IMR-90 (cell line): ENCODE data around the gene TNK2. TPM values are rescaled to one million over a fixed set of nuclear protein-coding genes. Genes with fewer than 3 reads are reported as not detected.

ENCODE experiments used
- ATAC-seq: fragments of 200-7000 bp; cut with Tn5 transposase; 2 replicates; pipeline ENCODE4 v1.9.1; 2020; ENCODE audit warnings: low read depth, mild to moderate bottlenecking, moderate library complexity
- BruUV-seq: library from RNA; stranded (reverse); fragments of 400-500 nt; replicated peaks from 2 replicates; lab custom pipeline; 2021; lab: Mats Ljungman, UMichigan
- CTCF ChIA-PET: fragments of 300-600 bp; formaldehyde crosslinking; extraction: SDS; loops from one replicate; lab custom pipeline; 2021; ENCODE audit warnings: antibody characterized with exemption; lab: Yijun Ruan, JAX
- POLR2A ChIA-PET: fragments of 300-600 bp; sonication (Branson Sonifier 250); formaldehyde crosslinking; loops from one replicate; lab custom pipeline; 2022; ENCODE audit warnings: antibody characterized with exemption; ENCODE audit not compliant: unreplicated experiment; lab: Charles Lee
- DNase-seq: peaks from one replicate; pipeline ENCODE4 v3.0.0; 2013
- H2AFZ ChIP-seq: replicated peaks from 2 replicates; pipeline ENCODE3; 2013; ENCODE audit warnings: low read length, mild to moderate bottlenecking; ENCODE audit not compliant: poor library complexity
- H2AK5ac ChIP-seq: 2 replicates; pipeline ENCODE4 v1.6.1; 2013; ENCODE audit warnings: low read depth, low read length, inconsistent platforms
- H2AK9ac ChIP-seq: replicated peaks from 2 replicates; pipeline ENCODE3; 2013; ENCODE audit warnings: mild to moderate bottlenecking, low read depth, low read length, moderate library complexity; ENCODE audit not compliant: poor library complexity
- H2BK120ac ChIP-seq: 2 replicates; pipeline ENCODE4 v1.6.1; 2013; ENCODE audit warnings: low read depth, low read length, inconsistent platforms
- H2BK15ac ChIP-seq: 3 replicates; pipeline ENCODE4 v1.6.1; 2013; ENCODE audit warnings: low read depth, low read length, inconsistent platforms
- H2BK20ac ChIP-seq: 2 replicates; pipeline ENCODE4 v1.6.1; 2013; ENCODE audit warnings: low read depth, mild to moderate bottlenecking, inconsistent platforms, low read length, moderate library complexity
- H2BK5ac ChIP-seq: 2 replicates; pipeline ENCODE4 v1.6.1; 2013; ENCODE audit warnings: mild to moderate bottlenecking, low read depth, low read length, inconsistent platforms; ENCODE audit not compliant: poor library complexity, severe bottlenecking
- H3K14ac ChIP-seq: replicated peaks from 2 replicates; pipeline ENCODE4 v1.6.1; 2013; ENCODE audit warnings: low read depth, low read length, inconsistent platforms
- H3K18ac ChIP-seq: 2 replicates; pipeline ENCODE4 v1.6.1; 2013; ENCODE audit warnings: low read depth, low read length, control low read depth
- H3K23ac ChIP-seq: 2 replicates; pipeline ENCODE4 v1.6.1; 2013; ENCODE audit warnings: low read depth, low read length, inconsistent platforms
- H3K27ac ChIP-seq: 2 replicates; pipeline ENCODE4 v1.5.1; 2013; ENCODE audit warnings: mild to moderate bottlenecking, control low read depth, low read length; ENCODE audit not compliant: insufficient read depth
- H3K27me3 ChIP-seq: 2 replicates; pipeline ENCODE4 v1.6.1; 2013; ENCODE audit warnings: low read length; ENCODE audit not compliant: control insufficient read depth, insufficient read depth
- H3K36me3 ChIP-seq: 2 replicates; pipeline ENCODE4 v1.6.1; 2013; ENCODE audit warnings: low read length, mixed read lengths; ENCODE audit not compliant: control insufficient read depth, insufficient read depth
- H3K4ac ChIP-seq: 2 replicates; pipeline ENCODE4 v1.6.1; 2013; ENCODE audit warnings: low read depth, low read length, inconsistent platforms
- H3K4me1 ChIP-seq: 2 replicates; pipeline ENCODE4 v1.6.1; 2013; ENCODE audit warnings: low read length, mixed read lengths; ENCODE audit not compliant: control insufficient read depth, insufficient read depth
- H3K4me2 ChIP-seq: 2 replicates; pipeline ENCODE4 v1.6.1; 2013; ENCODE audit warnings: low read depth, mild to moderate bottlenecking, control low read depth, low read length, moderate library complexity
- H3K4me3 ChIP-seq: 2 replicates; pipeline ENCODE4 v1.5.1; 2013; ENCODE audit warnings: low read depth, mild to moderate bottlenecking, control low read depth, low read length, moderate library complexity; ENCODE audit not compliant: insufficient read depth
- H3K56ac ChIP-seq: 2 replicates; pipeline ENCODE4 v1.6.1; 2013; ENCODE audit warnings: low read length, inconsistent platforms; ENCODE audit not compliant: insufficient read depth; ENCODE audit errors: extremely low read depth
- H3K79me1 ChIP-seq, 2 experiments: 2 replicates each; pipeline ENCODE4 v1.6.1; 2013; ENCODE audit warnings: low read length in 2 of 2, inconsistent platforms in 1 of 2, low read depth in 1 of 2
- H3K9ac ChIP-seq: 2 replicates; pipeline ENCODE4 v1.6.1; 2013; ENCODE audit warnings: low read depth, low read length, control low read depth
- H3K9me1 ChIP-seq: 2 replicates; pipeline ENCODE4 v1.6.1; 2013; ENCODE audit warnings: low read length, inconsistent platforms; ENCODE audit not compliant: insufficient read depth
- H3K9me3 ChIP-seq: 2 replicates; pipeline ENCODE4 v1.6.1; 2013; ENCODE audit warnings: low read length; ENCODE audit not compliant: control insufficient read depth, insufficient read depth
- H4K20me1 ChIP-seq: 2 replicates; pipeline ENCODE4 v1.6.1; 2013; ENCODE audit warnings: low read length, inconsistent platforms; ENCODE audit not compliant: insufficient read depth
- H4K5ac ChIP-seq: 2 replicates; pipeline ENCODE4 v1.6.1; 2013; ENCODE audit warnings: mild to moderate bottlenecking, low read depth, low read length, control low read depth
- H4K8ac ChIP-seq, 2 experiments: 2 replicates each; pipeline ENCODE4 v1.6.1; 2013; ENCODE audit warnings: low read depth in 2 of 2, low read length in 2 of 2, control low read depth in 1 of 2, inconsistent platforms in 1 of 2
- H4K91ac ChIP-seq: 2 replicates; pipeline ENCODE4 v1.6.1; 2013; ENCODE audit warnings: low read depth, low read length, inconsistent platforms; ENCODE audit not compliant: insufficient read depth
- BHLHE40 ChIP-seq: fragments of 150-350 bp; IDR thresholded peaks from 2 replicates; pipeline ENCODE4 v1.6.1; 2016; ENCODE audit warnings: mild to moderate bottlenecking, low read depth, low read length
- CEBPB ChIP-seq: IDR thresholded peaks from 2 replicates; pipeline ENCODE4 v1.6.1; 2012; ENCODE audit warnings: low read depth, low read length, improper control_type of control experiment
- CHD1 ChIP-seq: IDR thresholded peaks from 2 replicates; pipeline ENCODE4 v1.6.1; 2012; ENCODE audit warnings: low read depth, low read length, improper control_type of control experiment
- CTCF ChIP-seq: conservative IDR thresholded peaks from 2 replicates; pipeline ENCODE4 v1.5.1; 2012; ENCODE audit warnings: mild to moderate bottlenecking, low read depth, low read length, improper control_type of control experiment
- ELK1 ChIP-seq: fragments of 150-350 bp; IDR thresholded peaks from 2 replicates; pipeline ENCODE4 v1.6.1; 2016; ENCODE audit warnings: low read depth, mild to moderate bottlenecking, low read length, moderate library complexity, borderline replicate concordance
- FOS ChIP-seq: fragments of 150-350 bp; IDR thresholded peaks from 2 replicates; pipeline ENCODE4 v1.6.1; 2016; ENCODE audit warnings: low read depth, low read length
- MAFK ChIP-seq: IDR thresholded peaks from 2 replicates; pipeline ENCODE4 v1.6.1; 2012; ENCODE audit warnings: low read depth, low read length, improper control_type of control experiment
- MAZ ChIP-seq: IDR thresholded peaks from 2 replicates; pipeline ENCODE4 v1.6.1; 2012; ENCODE audit warnings: low read depth, mild to moderate bottlenecking, low read length, improper control_type of control experiment, moderate library complexity, borderline replicate concordance
- MXI1 ChIP-seq: IDR thresholded peaks from 2 replicates; pipeline ENCODE4 v1.6.1; 2012; ENCODE audit warnings: low read depth, mild to moderate bottlenecking, low read length, moderate library complexity, borderline replicate concordance
- NFE2L2 ChIP-seq: fragments of 150-350 bp; IDR thresholded peaks from 2 replicates; pipeline ENCODE4 v1.6.1; 2016; ENCODE audit warnings: low read depth, mild to moderate bottlenecking, low read length
- POLR2A ChIP-seq: IDR thresholded peaks from 2 replicates; pipeline ENCODE4 v1.6.1; 2012; ENCODE audit warnings: mild to moderate bottlenecking, low read depth, low read length
- RAD21 ChIP-seq: IDR thresholded peaks from 2 replicates; pipeline ENCODE4 v1.6.1; 2012; ENCODE audit warnings: low read length, improper control_type of control experiment
- RCOR1 ChIP-seq: IDR thresholded peaks from 2 replicates; pipeline ENCODE4 v1.6.1; 2012; ENCODE audit warnings: mild to moderate bottlenecking, low read length, improper control_type of control experiment; ENCODE audit not compliant: insufficient replicate concordance
- SMC3 ChIP-seq: fragments of 150-350 bp; IDR thresholded peaks from 2 replicates; pipeline ENCODE4 v1.6.1; 2016; ENCODE audit warnings: low read depth, mild to moderate bottlenecking, antibody characterized with exemption, low read length, moderate library complexity
- USF2 ChIP-seq: fragments of 150-350 bp; IDR thresholded peaks from 2 replicates; pipeline ENCODE4 v1.6.1; 2017; ENCODE audit warnings: mild to moderate bottlenecking, antibody characterized with exemption, low read length, low read depth
- WGBS, 2 experiments: methylation state at CpG; one replicate each; pipeline versions ENCODE4 v1.1.5 to v1.1.7; 2013; ENCODE audit warnings: missing lambda C conversion rate in 2 of 2; ENCODE audit not compliant: insufficient read length in 1 of 2; ENCODE audit errors: extremely low coverage in 2 of 2; 5-methylcytosine and 5-hydroxymethylcytosine counted together
- dilution Hi-C: fragments of 300-500 bp; cut with HindIII; formaldehyde crosslinking; loops from one replicate; pipeline ENCODE4 v1.14.3; 2018; ENCODE audit warnings: low sequenced_read_pairs; ENCODE audit not compliant: unreplicated experiment
- in situ Hi-C: fragments of 300-500 bp; cut with MboI; formaldehyde crosslinking; loops from 3 replicates; pipeline ENCODE4 v1.14.3; 2019; ENCODE audit warnings: low sequenced_read_pairs, inconsistent platforms, mixed read lengths
- intact Hi-C: fragments of 100-400 bp; cut with micrococcal nuclease; formaldehyde crosslinking; loops from 2 replicates; pipeline ENCODE4 v1.10.0; 2022
- polyA plus RNA-seq, 3 experiments: library from polyadenylated mRNA; depleted of rRNA; stranded (reverse); fragments of >200 nt; gene quantifications; 2 replicates each; pipeline ENCODE4 v1.2.3, GENCODE V29; 2012; ENCODE audit warnings: low replicate concordance in 1 of 3
- total RNA-seq: library from RNA; depleted of rRNA; stranded (reverse); fragments of >200 nt; gene quantifications from 2 replicates; pipeline ENCODE4 v1.2.3, GENCODE V29; 2012

TNK2 gene
- total and polyA plus RNA-seq, 2 of the 4 experiments (the other 2 are of a cell fraction) = 2.2 to 13.8 TPM

- Histone ChIP-seq H2BK20ac (no peak overlapping the region), H2BK120ac (no peak overlapping the region), H3K4ac (no peak overlapping the region), H3K4me2 (no peak overlapping the region), H2BK5ac (no peak overlapping the region), H4K5ac (no peak overlapping the region), H3K27me3 (no peaks in the 10 kb centered on the region), H4K8ac (no peak overlapping the region), H4K20me1 (no peaks in the 10 kb centered on the region), H2BK15ac (no peak overlapping the region), H3K79me1 (peaks cover 0 to 3% of the 10 kb centered on the region in 2 experiments; a peak in 1 of 4 replicates), H3K56ac (no peak overlapping the region), H3K4me3 (no peak overlapping the region), H3K23ac (no peak overlapping the region), H4K91ac (no peak overlapping the region), H2AK5ac (no peak overlapping the region), H2AK9ac (no peak overlapping the region), H2AFZ (no peak overlapping the region), H3K9ac (no peak overlapping the region), H3K36me3 (peaks cover 32% of the 10 kb centered on the region), H3K4me1 (0 out of 2 replicates have a peak, but pooled peaks cover under 1% of the 10 kb centered on the region), H3K9me3 (no peaks in the 10 kb centered on the region), H3K9me1 (no peaks in the 10 kb centered on the region), H3K14ac (no peak overlapping the region), H3K18ac (no peak overlapping the region), H3K27ac (no peak overlapping the region)
- dilution Hi-C loops (no loop called here), in situ Hi-C loops (no loop called here), intact Hi-C loops (no loop called here)
- no peak for TF ChIP-seq CTCF
- no peak for TF ChIP-seq SMC3
- no peak for TF ChIP-seq BHLHE40
- TF ChIP-seq RAD21 = no peak
- TF ChIP-seq FOS = no peak
- TF ChIP-seq CEBPB = no peak
- no peak for TF ChIP-seq MAZ
- TF ChIP-seq MAFK = no peak
- TF ChIP-seq ELK1 = no peak
- no peak for TF ChIP-seq USF2
- TF ChIP-seq RCOR1 = no peak
- TF ChIP-seq MXI1 = no peak
- no peak for TF ChIP-seq NFE2L2
- TF ChIP-seq POLR2A = no peak
- TF ChIP-seq CHD1 = no peak
- DNase-seq (no peak), ATAC-seq (no peak)
- WGBS, 2 experiments = 97% methylated on average over 32 of the region's 39 CpGs; no CpG with 5 or more reads in 1 of the 2 experiments
- ChIA-PET POLR2A (no interaction called here), CTCF (no interaction called here)
- BruUV-seq = no TSS peak
These were observed 40.0 kb downstream of the TNK2 start for GRCh38 chr3:195868336-195868865.
